ENCODE measurements around the gene IKBIP. TPM values are rescaled to one million over a fixed set of nuclear protein-coding genes. Genes with fewer than 3 reads are reported as not detected.

Gene IKBIP
- total RNA-seq, 1 experiment from 2014 or later = 16.5 TPM

GRCh38 chr12:98578821-98579220 lies 65.8 kb downstream of the IKBIP start:
- Mint-ChIP-seq H3K4me3 (no peak overlapping the region), H3K36me3 (ENCODE audit: insufficient read depth in 1 of 3, low read depth in 3 of 3) (no peaks in the 10 kb centered on the region), H3K9me3 (no peaks in the 10 kb centered on the region), H3K27ac (peak overlapping the region in 1 of 3 experiments; percentile 79; a peak in 1 of 7 replicates), H3K27me3 (ENCODE audit: low read depth) (no peaks in the 10 kb centered on the region; the same call in 1 of the 2 replicates), H3K4me1 (no peaks in the 10 kb centered on the region)
- Histone ChIP-seq H4K20me1 (ENCODE audit: control insufficient read depth, insufficient read depth, insufficient read length) (no peaks in the 10 kb centered on the region), H2BK120ac (ENCODE audit: low read depth, low read length, poor library complexity, severe bottlenecking) (no peak overlapping the region), H2BK15ac (ENCODE audit: low read depth, low read length) (no peak overlapping the region), H2BK5ac (ENCODE audit: insufficient read length, low read length) (no peak overlapping the region), H2BK12ac (ENCODE audit: insufficient read length, low read depth, low read length) (no peak overlapping the region), H3K14ac (ENCODE audit: insufficient read depth, low read length) (no peak overlapping the region), H3K23ac (ENCODE audit: insufficient read length, low read depth, low read length) (no peak overlapping the region), H3K4me1 (ENCODE audit: insufficient read depth, low read length) (no peaks in the 10 kb centered on the region), H3K23me2 (ENCODE audit: insufficient read length, low read depth, low read length, poor library complexity, severe bottlenecking) (no peaks in the 10 kb centered on the region), H3T11ph (ENCODE audit: low read length) (no peak overlapping the region), H3K4ac (ENCODE audit: low read depth, low read length) (no peak overlapping the region), H3K4me2 (ENCODE audit: insufficient read depth, insufficient read length, low read length) (no peak overlapping the region), H4K91ac (ENCODE audit: insufficient read length, low read depth, low read length) (no peak overlapping the region), H2AK5ac (ENCODE audit: insufficient read length, low read length) (no peak overlapping the region), H2BK20ac (ENCODE audit: low read depth, low read length, poor library complexity, severe bottlenecking) (no peak overlapping the region), H3K79me2 (ENCODE audit: insufficient read depth, low read length) (no peaks in the 10 kb centered on the region), H3K27me3 (ENCODE audit: insufficient read depth, low read length) (no peaks in the 10 kb centered on the region; the same call in 1 of the 2 replicates), H4K5ac (ENCODE audit: insufficient read length, low read depth, low read length) (no peak overlapping the region), H3K27ac (ENCODE audit: insufficient read length, low read depth, low read length) (no peak overlapping the region), H3K56ac (ENCODE audit: insufficient read length, low read depth, low read length) (no peak overlapping the region), H3K9ac (ENCODE audit: extremely low read depth, insufficient read length, low read length) (no peak overlapping the region), H3K18ac (ENCODE audit: insufficient read length, low read depth, low read length) (no peak overlapping the region), H3K79me1 (ENCODE audit: insufficient read depth, low read depth, low read length, poor library complexity, severe bottlenecking) (no peaks in the 10 kb centered on the region), H2AFZ (ENCODE audit: low read length) (no peak overlapping the region), H3K9me3 (ENCODE audit: control insufficient read depth, low read depth, low read length) (no peaks in the 10 kb centered on the region), H4K8ac (replicated peaks; ENCODE audit: insufficient read length, low read depth, low read length) (no peak overlapping the region)
- DNase-seq = no peak
- no CpG with 5 or more reads among the region's 2 CpGs for WGBS (ENCODE audit: extremely low coverage, insufficient read length, low lambda C conversion rate)
- TF ChIP-seq CTCF (conservative IDR thresholded peaks at IDR 0.05) = no peak

All from H9 (cell line).